BLaER1 treated with 17β-estradiol and CSF1 and Interleukin-3, amounts not matched to agents 10 nM and 100 nM (cell line): ENCODE measurements around the gene KRTAP4-6.
"Not testable (repeated sequence)": the region's sequence is repeated elsewhere in the genome, so short reads cannot be mapped to it uniquely, and the experiment has no call there.

Experiments used
- H3K27ac ChIP-seq, 11 experiments: shearing (Covaris generic); formaldehyde crosslinking; 2 replicates each; pipeline ENCODE4 v1.8.1; 2022
- H3K27me3 ChIP-seq, 11 experiments: shearing (Covaris generic); formaldehyde crosslinking; 2 replicates each; pipeline ENCODE4 v1.8.1; 2022
- H3K36me3 ChIP-seq, 11 experiments: shearing (Covaris generic); formaldehyde crosslinking; 2 replicates each; pipeline ENCODE4 v1.8.1; 2022
- H3K4me1 ChIP-seq, 10 experiments: shearing (Covaris generic); formaldehyde crosslinking; 2 replicates each; pipeline ENCODE4 v1.8.1; 2022
- H3K4me2 ChIP-seq, 11 experiments: shearing (Covaris generic); formaldehyde crosslinking; 2 replicates each; pipeline ENCODE4 v1.8.1; 2022
- H3K4me3 ChIP-seq, 10 experiments: shearing (Covaris generic); formaldehyde crosslinking; 2 replicates each; pipeline ENCODE4 v1.8.1; 2022
- H3K9ac ChIP-seq, 11 experiments: shearing (Covaris generic); formaldehyde crosslinking; 2 replicates each; pipeline ENCODE4 v1.8.1; 2022
- H3K9me3 ChIP-seq, 11 experiments: shearing (Covaris generic); formaldehyde crosslinking; replicated peaks in 1 of 11; 2 replicates each; pipeline ENCODE4 v1.8.1; 2022
- H4K20me1 ChIP-seq, 11 experiments: shearing (Covaris generic); formaldehyde crosslinking; 2 replicates each; pipeline ENCODE4 v1.8.1; 2022
- Cebpa-rat ChIP-seq, 11 experiments: shearing (Covaris generic); IDR thresholded peaks; 2 replicates each; pipeline ENCODE4 v1.8.1; 2022

The KRTAP4-6 gene

DNA sequence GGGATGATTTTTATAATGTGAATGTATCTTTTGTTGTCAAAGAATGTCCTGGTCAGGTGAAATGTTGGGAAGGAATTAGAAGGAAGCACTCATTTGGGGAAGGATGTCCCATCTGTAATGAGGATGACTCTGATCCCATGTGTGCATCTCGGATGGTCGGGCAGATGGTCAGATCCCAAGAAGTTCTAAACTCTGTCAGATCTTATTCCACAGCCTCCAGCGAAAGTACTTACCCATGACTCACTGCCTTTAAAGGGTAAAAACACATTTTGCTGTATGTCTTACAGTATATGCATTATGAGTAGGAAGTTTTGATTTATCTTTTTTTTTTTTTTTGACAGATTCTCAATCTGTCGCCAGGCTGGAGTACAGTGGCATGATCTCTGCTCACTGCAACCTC is 21.6 kb downstream of the KRTAP4-6 start:
- Histone ChIP-seq H3K9me3 (peaks cover 17 to 51% (median 38%) of the 10 kb centered on the region in 11 experiments), H3K4me1 (peaks cover 13 to 49% (median 26%) of the 10 kb centered on the region in 10 experiments), H3K27ac (no peak overlapping the region), H3K9ac (no peak overlapping the region), H3K36me3 (peaks cover 0 to 3% (median 0%) of the 10 kb centered on the region in 11 experiments; a peak in 1 of 22 replicates), H4K20me1 (no peaks in the 10 kb centered on the region), H3K4me3 (no peak overlapping the region), H3K27me3 (no peaks in the 10 kb centered on the region), H3K4me2 (peak overlapping the region in 2 of 11 experiments; percentile 23 to 39; a peak in 2 of 22 replicates)
- no peak for TF ChIP-seq Cebpa-rat (IDR thresholded peaks at IDR 0.05)

DNA sequence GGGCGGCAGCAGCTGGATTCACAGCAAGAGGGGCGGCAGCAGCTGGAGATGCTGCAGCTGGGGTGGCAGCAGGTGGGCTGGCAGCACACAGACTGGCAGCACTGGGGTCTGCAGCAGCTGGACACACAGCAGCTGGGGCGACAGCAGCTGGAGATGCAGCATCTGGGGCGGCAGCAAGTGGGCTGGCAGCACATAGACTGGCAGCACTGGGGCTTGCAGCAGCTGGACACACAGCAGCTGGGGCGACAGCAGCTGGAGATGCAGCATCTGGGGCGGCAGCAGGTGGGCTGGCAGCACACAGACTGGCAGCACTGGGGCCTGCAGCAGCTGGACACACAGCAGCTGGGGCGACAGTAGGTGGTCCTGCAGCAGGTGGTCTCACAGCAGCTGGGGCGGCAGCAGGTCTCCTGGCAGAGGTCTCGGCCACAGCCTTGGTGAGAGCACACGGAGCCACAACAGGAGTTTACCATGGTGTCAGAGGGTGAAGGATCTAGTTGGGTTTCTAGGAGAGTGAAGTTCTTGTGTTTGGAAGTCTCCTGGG is 22.4 kb downstream of the KRTAP4-6 start, which contains the start of gene KRTAP4-11:
Gene KRTAP4-11, minus strand, starts transcription at position 528 of the 541 bp plus-strand sequence. Its CDS starts 58 bp downstream, at position 470.
- H3K4me3 ChIP-seq, H3K36me3 ChIP-seq, H3K9ac ChIP-seq, H3K27me3 ChIP-seq, H3K27ac ChIP-seq, H4K20me1 ChIP-seq: not testable (repeated sequence)
- Histone ChIP-seq H3K4me1 (peaks cover 9 to 44% (median 23%) of the 10 kb centered on the region in 10 experiments), H3K9me3 (peaks cover 25 to 51% (median 38%) of the 10 kb centered on the region in 11 experiments), H3K4me2 (peak within 1 kb of the TSS in 3 of 11 experiments; percentile 3 to 39 (median 23); a peak in 2 of 22 replicates)

DNA sequence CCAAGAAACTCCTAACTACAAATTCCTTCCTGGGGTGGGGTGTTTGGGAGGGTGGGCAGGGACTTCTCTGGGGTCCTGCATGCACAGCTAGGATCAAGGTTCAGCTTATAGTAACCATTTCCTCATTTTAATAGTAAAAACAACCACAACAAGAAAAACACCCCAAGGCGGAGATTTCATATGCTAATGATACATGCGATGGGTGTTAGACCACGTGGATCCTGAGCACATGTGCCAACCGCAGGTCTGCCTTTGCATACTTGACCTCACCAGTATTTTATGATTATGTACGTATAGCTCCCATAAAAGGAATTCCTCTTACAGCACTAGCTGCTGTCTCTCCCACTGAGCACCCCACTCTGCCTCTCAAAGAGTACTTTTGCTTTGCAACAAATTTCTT is 24.0 kb downstream of the KRTAP4-6 start:
- Histone ChIP-seq H4K20me1 (no peaks in the 10 kb centered on the region), H3K27ac (no peak overlapping the region), H3K27me3 (no peaks in the 10 kb centered on the region), H3K4me3 (no peak overlapping the region), H3K9me3 (peaks cover 34 to 53% (median 42%) of the 10 kb centered on the region in 11 experiments), H3K4me1 (peaks cover 9 to 44% (median 23%) of the 10 kb centered on the region in 10 experiments), H3K9ac (no peak overlapping the region), H3K36me3 (peaks cover 0 to 6% (median 0%) of the 10 kb centered on the region in 11 experiments; a peak in 2 of 22 replicates), H3K4me2 (peak overlapping the region in 6 of 11 experiments; percentile 17 to 74 (median 37); a peak in 9 of 22 replicates)
- no peak for TF ChIP-seq Cebpa-rat (IDR thresholded peaks at IDR 0.05)

DNA sequence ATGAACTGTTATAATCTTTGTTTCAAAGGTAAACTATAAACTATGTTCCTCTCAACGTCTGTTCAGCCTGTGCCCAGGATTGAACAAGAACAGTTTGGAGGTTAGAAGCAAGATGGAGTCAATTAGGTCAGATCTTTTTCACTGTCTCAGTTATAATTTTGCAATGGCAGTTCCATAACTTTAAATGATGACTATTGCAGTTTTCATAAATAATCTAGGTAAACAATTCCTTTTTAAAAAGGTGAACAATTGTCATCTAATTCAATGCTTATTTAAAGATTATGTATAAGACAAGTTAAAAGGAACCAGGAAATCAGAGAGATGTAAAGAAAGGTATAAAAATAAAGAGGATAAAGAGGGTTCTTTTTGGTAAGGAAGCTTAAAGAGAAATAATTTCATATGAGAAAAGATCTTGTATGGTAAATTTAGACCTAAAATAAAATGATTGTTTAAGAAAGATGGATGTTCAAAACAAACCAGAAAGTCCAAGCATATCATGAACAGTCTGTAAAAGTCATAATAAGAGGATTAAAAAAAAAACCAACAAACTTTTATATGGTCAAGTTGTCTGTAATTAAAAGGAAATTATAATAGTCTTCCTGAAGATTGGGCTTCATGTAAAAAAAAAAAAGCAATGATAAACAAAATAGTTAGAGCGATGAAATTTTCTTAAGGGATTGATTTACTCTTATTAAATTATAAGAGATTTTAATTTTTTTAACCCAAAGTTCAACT is 29.0 kb downstream of the KRTAP4-6 start:
- no peak for TF ChIP-seq Cebpa-rat (IDR thresholded peaks at IDR 0.05)
- Histone ChIP-seq H3K27ac (no peak overlapping the region), H4K20me1 (no peaks in the 10 kb centered on the region), H3K4me1 (peaks cover 9 to 22% (median 14%) of the 10 kb centered on the region in 10 experiments; a peak in 19 of 20 replicates), H3K9me3 (peaks cover 40 to 61% (median 52%) of the 10 kb centered on the region in 11 experiments), H3K4me3 (no peak overlapping the region), H3K4me2 (no peak overlapping the region), H3K27me3 (no peaks in the 10 kb centered on the region), H3K36me3 (peaks cover 0 to 6% (median 0%) of the 10 kb centered on the region in 11 experiments; a peak in 2 of 22 replicates), H3K9ac (no peak overlapping the region)

DNA sequence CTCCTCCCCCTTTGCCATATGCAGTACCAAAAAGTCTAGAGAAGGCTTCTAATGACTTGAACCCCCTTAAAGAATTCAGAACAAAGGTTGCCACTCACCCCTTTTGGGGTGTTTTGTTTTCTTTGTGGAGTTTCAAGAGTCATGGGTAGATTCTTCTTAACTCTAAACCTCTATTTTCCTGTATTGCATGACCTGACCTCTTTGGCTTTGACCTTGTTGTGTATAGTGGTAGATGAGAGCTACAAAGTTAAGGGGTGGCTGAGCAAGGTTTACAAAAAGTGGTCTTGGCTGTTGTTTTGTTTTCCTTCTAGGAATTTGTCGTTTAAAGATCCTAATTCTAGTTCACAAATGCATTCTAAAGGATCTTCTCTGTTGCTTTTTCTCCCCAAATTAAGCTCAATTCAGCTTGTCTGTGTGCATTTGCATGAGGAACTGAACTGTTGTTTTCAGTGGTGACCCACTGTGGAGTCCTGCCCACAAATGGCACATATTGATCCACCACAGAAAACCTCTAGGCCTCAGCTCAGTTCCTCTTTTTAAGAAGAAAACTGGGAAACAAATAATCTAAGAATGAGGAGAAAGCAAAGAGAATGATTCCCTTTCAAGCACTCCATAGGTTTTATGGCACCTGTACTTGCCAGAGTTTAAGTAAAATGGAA is 31.5 kb downstream of the KRTAP4-6 start:
- H4K20me1 ChIP-seq, H3K27me3 ChIP-seq, H3K9ac ChIP-seq, H3K4me3 ChIP-seq, H3K36me3 ChIP-seq: not testable (repeated sequence)
- H3K27ac ChIP-seq, result peak overlapping the region in 1 of 11 experiments; percentile 21; a peak in 2 of 22 replicates
- peaks cover 29 to 51% (median 41%) of the 10 kb centered on the region in 11 experiments for H3K9me3 ChIP-seq
- peak overlapping the region in 9 of 11 experiments; percentile 3 to 73 (median 51); a peak in 13 of 22 replicates for H3K4me2 ChIP-seq
- peaks cover 9 to 15% (median 13%) of the 10 kb centered on the region in 10 experiments; a peak in 19 of 20 replicates for H3K4me1 ChIP-seq

DNA sequence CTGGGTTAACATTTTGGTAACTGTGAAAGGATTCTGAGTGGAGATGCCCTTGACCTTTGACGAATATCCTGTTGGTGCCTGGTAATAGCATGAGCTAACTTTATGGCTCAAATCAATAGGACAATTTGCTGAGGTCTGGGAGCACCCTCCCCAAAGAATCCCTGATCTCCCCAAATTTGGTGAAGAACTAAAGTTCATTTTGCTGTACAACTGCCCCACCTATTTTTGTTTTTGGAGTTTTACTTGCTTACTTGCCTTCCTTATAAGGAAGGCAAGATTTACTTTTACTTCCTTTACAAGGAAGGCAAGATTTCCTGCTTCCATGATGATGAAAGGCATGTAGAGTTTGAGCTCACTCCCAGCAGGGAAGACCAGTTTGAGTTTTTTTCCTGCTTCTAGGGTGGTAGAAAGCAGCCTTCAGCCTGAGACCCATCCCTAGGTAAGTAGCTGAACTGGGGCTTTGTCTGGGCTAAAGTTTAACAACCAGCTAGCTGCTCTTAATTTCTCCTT is 32.3 kb downstream of the KRTAP4-6 start:
- no peak for TF ChIP-seq Cebpa-rat (IDR thresholded peaks at IDR 0.05)
- H3K36me3 ChIP-seq, result peaks cover 0 to 6% (median 0%) of the 10 kb centered on the region in 11 experiments; a peak in 1 of 22 replicates
- no peak overlapping the region for H3K4me3 ChIP-seq
- peaks cover 9 to 15% (median 13%) of the 10 kb centered on the region in 10 experiments; a peak in 19 of 20 replicates for H3K4me1 ChIP-seq
- H3K4me2 ChIP-seq, result peak overlapping the region; percentile 3 to 73 (median 49); a peak in 19 of 22 replicates
- H3K27ac ChIP-seq, result peak overlapping the region in 1 of 11 experiments; percentile 21; a peak in 1 of 22 replicates
- no peak overlapping the region for H3K9ac ChIP-seq
- H3K27me3 ChIP-seq, result no peaks in the 10 kb centered on the region
- H3K9me3 ChIP-seq, result peaks cover 21 to 42% (median 32%) of the 10 kb centered on the region in 11 experiments
- H4K20me1 ChIP-seq, result no peaks in the 10 kb centered on the region

DNA sequence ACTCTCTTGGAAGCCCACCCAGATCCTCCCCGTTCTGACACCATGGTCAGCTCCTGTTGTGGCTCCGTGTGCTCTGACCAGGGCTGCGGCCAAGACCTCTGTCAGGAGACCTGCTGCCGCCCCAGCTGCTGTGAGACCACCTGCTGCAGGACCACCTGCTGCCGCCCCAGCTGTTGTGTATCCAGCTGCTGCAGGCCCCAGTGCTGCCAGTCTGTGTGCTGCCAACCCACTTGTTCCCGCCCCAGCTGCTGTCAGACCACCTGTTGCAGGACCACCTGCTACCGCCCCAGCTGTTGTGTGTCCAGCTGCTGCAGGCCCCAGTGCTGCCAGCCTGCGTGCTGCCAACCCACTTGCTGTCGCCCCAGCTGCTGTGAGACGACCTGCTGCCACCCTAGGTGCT is 35.0 kb downstream of the KRTAP4-6 start, which contains the start of gene KRTAP4-9:
Gene KRTAP4-9, plus strand, starts transcription at position 43 of the 400 bp plus-strand sequence. Its CDS starts 0 bp downstream, at position 43.
- H3K4me3 ChIP-seq, H3K9ac ChIP-seq, H4K20me1 ChIP-seq, H3K36me3 ChIP-seq, H3K27me3 ChIP-seq, H3K27ac ChIP-seq, H3K4me2 ChIP-seq: not testable (repeated sequence)
- Histone ChIP-seq H3K9me3 (peaks cover 0 to 16% (median 6%) of the 10 kb centered on the region in 11 experiments; a peak in 12 of 22 replicates), H3K4me1 (peaks cover 11 to 17% (median 15%) of the 10 kb centered on the region in 10 experiments)

DNA sequence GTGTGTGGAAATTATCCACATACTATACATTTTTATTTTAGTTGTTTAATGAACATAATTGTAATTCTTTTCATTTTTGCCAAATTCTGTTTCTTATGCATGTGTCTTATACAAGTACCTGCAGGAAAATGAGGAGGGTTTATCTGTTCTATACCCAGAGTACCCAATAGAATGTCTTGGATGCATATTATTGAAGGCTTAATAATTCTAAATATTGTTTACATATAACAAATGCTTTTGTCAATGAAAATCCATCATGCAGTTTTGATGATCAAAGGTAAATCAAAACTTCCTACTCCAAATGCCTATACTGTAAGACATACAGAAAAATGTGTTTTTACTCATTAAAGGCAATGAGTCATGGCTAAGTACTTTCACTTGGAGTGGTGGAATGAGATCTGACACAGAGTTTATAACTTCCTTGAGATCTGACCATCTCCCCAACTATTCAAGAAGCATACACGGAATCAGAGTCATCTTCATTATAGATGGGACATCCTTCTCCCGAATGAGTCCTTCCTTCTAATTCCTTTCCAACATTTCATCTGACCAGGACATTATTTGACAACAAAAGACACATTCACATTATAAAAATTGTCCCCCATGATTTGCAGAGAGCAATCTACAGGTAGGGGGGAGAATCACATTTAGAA is 35.8 kb downstream of the KRTAP4-6 start:
- not testable (repeated sequence) for H3K36me3 ChIP-seq, H3K27ac ChIP-seq, H3K4me3 ChIP-seq, H3K27me3 ChIP-seq, H3K9ac ChIP-seq, H3K4me2 ChIP-seq, H4K20me1 ChIP-seq
- H3K4me1 ChIP-seq, result peaks cover 19 to 25% (median 23%) of the 10 kb centered on the region in 10 experiments
- H3K9me3 ChIP-seq, result peaks cover 0 to 13% (median 3%) of the 10 kb centered on the region in 11 experiments; a peak in 5 of 22 replicates
